Measurements from ENCODE around the gene KCTD5. TPM values are rescaled to one million over a fixed set of nuclear protein-coding genes. Genes with fewer than 3 reads are reported as not detected.
A peak's percentile ranks its signal among the peaks of the same experiment; 100 is the strongest.

The KCTD5 gene
- total and polyA plus RNA-seq, 9 of the 15 experiments (the other 6 are each of a cell fraction or from before 2014, with no cell fraction given): 0.73 to 58.3 (median 32.3) TPM

DNA sequence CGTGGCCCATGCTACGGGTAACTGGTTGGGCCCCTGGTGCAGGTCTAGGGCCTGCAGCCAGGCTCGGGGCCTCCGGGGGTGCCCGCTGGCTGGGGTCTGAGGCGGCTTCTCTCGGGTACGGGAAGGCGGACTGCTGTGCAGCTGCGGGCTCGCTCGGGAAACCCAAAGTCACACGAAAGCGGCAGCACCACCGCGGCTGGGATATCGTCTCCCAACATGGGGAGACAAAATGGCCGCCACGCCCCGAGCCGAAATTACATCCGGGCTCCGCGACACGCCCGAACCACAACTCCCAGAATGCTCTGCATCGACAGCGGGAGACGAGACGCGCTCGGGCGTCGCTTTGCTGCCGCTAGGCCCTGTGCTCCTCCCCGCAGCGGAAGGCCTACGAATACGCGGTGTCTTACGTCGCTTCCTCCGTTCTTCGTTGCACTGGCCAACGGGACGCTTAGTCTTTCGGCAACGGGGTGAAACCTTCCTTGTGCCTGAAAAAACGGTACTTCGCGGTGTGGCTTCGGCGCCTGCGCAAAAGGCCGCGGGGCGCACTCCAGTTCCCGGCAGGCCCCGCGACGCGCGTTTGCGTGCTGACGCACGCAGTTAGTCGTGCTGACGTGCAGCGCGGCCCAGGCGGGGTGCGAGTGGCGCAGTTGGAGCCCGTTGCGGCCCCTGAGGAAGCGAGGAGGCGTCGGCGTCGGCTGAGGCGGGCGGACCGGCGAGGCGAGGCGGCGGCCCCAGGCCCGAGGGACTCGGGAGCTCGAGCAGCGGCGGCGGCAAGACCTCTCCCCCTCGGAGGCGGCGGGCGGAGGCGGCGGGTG is 69.9 kb downstream of the KCTD5 start, which contains the start of gene SRRM2 (continued):
- TF ChIP-seq CHD2 (IDR thresholded peaks at IDR 0.05; ENCODE audit: low read depth, low read length): no peak; the same call in 1 of the 2 replicates
- no peak; the same call in 1 of the 2 replicates for TF ChIP-seq ZNF41 (CRISPR knock-in tag; conservative IDR thresholded peaks at IDR 0.05)
- TF ChIP-seq, protein P1, sequence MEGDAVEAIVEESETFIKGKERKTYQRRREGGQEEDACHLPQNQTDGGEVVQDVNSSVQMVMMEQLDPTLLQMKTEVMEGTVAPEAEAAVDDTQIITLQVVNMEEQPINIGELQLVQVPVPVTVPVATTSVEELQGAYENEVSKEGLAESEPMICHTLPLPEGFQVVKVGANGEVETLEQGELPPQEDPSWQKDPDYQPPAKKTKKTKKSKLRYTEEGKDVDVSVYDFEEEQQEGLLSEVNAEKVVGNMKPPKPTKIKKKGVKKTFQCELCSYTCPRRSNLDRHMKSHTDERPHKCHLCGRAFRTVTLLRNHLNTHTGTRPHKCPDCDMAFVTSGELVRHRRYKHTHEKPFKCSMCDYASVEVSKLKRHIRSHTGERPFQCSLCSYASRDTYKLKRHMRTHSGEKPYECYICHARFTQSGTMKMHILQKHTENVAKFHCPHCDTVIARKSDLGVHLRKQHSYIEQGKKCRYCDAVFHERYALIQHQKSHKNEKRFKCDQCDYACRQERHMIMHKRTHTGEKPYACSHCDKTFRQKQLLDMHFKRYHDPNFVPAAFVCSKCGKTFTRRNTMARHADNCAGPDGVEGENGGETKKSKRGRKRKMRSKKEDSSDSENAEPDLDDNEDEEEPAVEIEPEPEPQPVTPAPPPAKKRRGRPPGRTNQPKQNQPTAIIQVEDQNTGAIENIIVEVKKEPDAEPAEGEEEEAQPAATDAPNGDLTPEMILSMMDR (IDR thresholded peaks at IDR 0.05 in 2 of 3, conservative IDR thresholded peaks at IDR 0.05 in 1 of 3; ENCODE audit: insufficient read depth in 2 of 3, low read depth in 1 of 3, low read length in 3 of 3): peak in 1 of 3 experiments; percentile 4; a peak in 2 of 6 replicates
- peak; percentile 74 for TF ChIP-seq GATAD2B (IDR thresholded peaks at IDR 0.05; ENCODE audit: borderline replicate concordance)
- no peak for TF ChIP-seq ZNF57 (CRISPR knock-in tag; IDR thresholded peaks at IDR 0.05)
- TF ChIP-seq AFF1 (IDR thresholded peaks at IDR 0.05; ENCODE audit: low read depth in 1 of 2, partially characterized antibody in 2 of 2): peak in 1 of 2 experiments; percentile 94
- no peak for TF ChIP-seq CBX3 (IDR thresholded peaks at IDR 0.05; ENCODE audit: borderline replicate concordance in 1 of 2, low read length in 2 of 2)
- TF ChIP-seq PKNOX1 (IDR thresholded peaks at IDR 0.05): peak; percentile 67
- TF ChIP-seq, protein P2, sequence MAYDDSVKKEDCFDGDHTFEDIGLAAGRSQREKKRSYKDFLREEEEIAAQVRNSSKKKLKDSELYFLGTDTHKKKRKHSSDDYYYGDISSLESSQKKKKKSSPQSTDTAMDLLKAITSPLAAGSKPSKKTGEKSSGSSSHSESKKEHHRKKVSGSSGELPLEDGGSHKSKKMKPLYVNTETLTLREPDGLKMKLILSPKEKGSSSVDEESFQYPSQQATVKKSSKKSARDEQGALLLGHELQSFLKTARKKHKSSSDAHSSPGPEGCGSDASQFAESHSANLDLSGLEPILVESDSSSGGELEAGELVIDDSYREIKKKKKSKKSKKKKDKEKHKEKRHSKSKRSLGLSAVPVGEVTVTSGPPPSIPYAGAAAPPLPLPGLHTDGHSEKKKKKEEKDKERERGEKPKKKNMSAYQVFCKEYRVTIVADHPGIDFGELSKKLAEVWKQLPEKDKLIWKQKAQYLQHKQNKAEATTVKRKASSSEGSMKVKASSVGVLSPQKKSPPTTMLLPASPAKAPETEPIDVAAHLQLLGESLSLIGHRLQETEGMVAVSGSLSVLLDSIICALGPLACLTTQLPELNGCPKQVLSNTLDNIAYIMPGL (CRISPR knock-in tag; IDR thresholded peaks at IDR 0.05): peak; percentile 64
- no peak for TF ChIP-seq RBM15 (IDR thresholded peaks at IDR 0.05; ENCODE audit: insufficient read depth, low read length)
- peak; percentile 94 for TF ChIP-seq CXXC5 (CRISPR knock-in tag; IDR thresholded peaks at IDR 0.05)
- no peak for TF ChIP-seq ZMIZ1 (IDR thresholded peaks at IDR 0.05; ENCODE audit: low read depth in 2 of 2, low read length in 2 of 2)
- TF ChIP-seq ZNF507 (tag; conservative IDR thresholded peaks at IDR 0.05): no peak
